HCT116 (cell line): ENCODE measurements around the gene PRM2.

Source experiments
- CTCF ChIP-seq, 3 experiments: fragments of 200-600 bp in 1 of 3; sonication (generic) in 1 of 3; IDR thresholded peaks in 2 of 3; conservative IDR thresholded peaks in 1 of 3; 2 replicates each; pipeline ENCODE4 v1.5.1; 2012 to 2017; ENCODE audit warnings: low read depth in 2 of 3, low read length in 2 of 3, antibody characterized with exemption in 1 of 3, borderline replicate concordance in 1 of 3, control low read depth in 1 of 3, mild to moderate bottlenecking in 1 of 3, mixed read lengths in 1 of 3, mixed run types in 1 of 3, moderate library complexity in 1 of 3; ENCODE audit not compliant: insufficient read depth in 1 of 3
- EZH2phosphoT487 ChIP-seq: fragments of 200-600 bp; IDR thresholded peaks from 2 replicates; pipeline ENCODE4 v1.6.1; 2018; ENCODE audit warnings: antibody characterized with exemption, borderline replicate concordance
- MAX ChIP-seq: IDR thresholded peaks from 2 replicates; pipeline ENCODE4 v1.6.1; 2012
- POLR2A ChIP-seq: IDR thresholded peaks from 2 replicates; pipeline ENCODE4 v1.7.0; 2011; ENCODE audit warnings: borderline replicate concordance; ENCODE audit not compliant: insufficient read depth, insufficient read length; ENCODE audit errors: extremely low read depth

GRCh38 chr16:11295672-11296071 is 19.4 kb upstream of the PRM2 start:
- TF ChIP-seq CTCF (IDR thresholded peaks at IDR 0.05 in 2 of 3, conservative IDR thresholded peaks at IDR 0.05 in 1 of 3; ENCODE audit: borderline replicate concordance in 1 of 3, insufficient read depth in 1 of 3, low read depth in 2 of 3, low read length in 2 of 3), result no peak
- TF ChIP-seq POLR2A, result no peak
- TF ChIP-seq EZH2phosphoT487, result no peak
- TF ChIP-seq MAX, result no peak
